Neuronal stem cell (in vitro differentiated cells): ENCODE data around the gene CNOT11.

Source experiments
- DNase-seq: peaks from one replicate; pipeline ENCODE4 v3.0.0-alpha.2; 2013; ENCODE audit warnings: low spot score
- H2AFZ ChIP-seq: one replicate; pipeline ENCODE4 v1.6.1; 2013; ENCODE audit warnings: mild to moderate bottlenecking, low read length, inconsistent platforms
- H2AK5ac ChIP-seq: 2 replicates; pipeline ENCODE4 v1.6.1; 2013; ENCODE audit warnings: low read depth, mild to moderate bottlenecking, inconsistent platforms, low read length, moderate library complexity, mixed read lengths
- H2BK120ac ChIP-seq: 2 replicates; pipeline ENCODE4 v1.6.1; 2013; ENCODE audit warnings: low read depth, mild to moderate bottlenecking, inconsistent platforms, low read length, moderate library complexity, mixed read lengths
- H2BK12ac ChIP-seq: one replicate; pipeline ENCODE4 v1.6.1; 2013; ENCODE audit warnings: low read length, inconsistent platforms
- H2BK15ac ChIP-seq: 2 replicates; pipeline ENCODE4 v1.6.1; 2013; ENCODE audit warnings: mild to moderate bottlenecking, low read length, inconsistent platforms, mixed read lengths
- H2BK5ac ChIP-seq: one replicate; pipeline ENCODE4 v1.6.1; 2013; ENCODE audit warnings: inconsistent platforms, mild to moderate bottlenecking, low read length, moderate library complexity
- H3K14ac ChIP-seq: one replicate; pipeline ENCODE4 v1.6.1; 2013; ENCODE audit warnings: low read length, inconsistent platforms
- H3K18ac ChIP-seq: 2 replicates; pipeline ENCODE4 v1.6.1; 2013; ENCODE audit warnings: low read length, inconsistent platforms
- H3K23ac ChIP-seq: 2 replicates; pipeline ENCODE4 v1.6.1; 2013; ENCODE audit warnings: low read depth, mild to moderate bottlenecking, mixed read lengths, low read length, inconsistent platforms; ENCODE audit not compliant: poor library complexity
- H3K27ac ChIP-seq: replicated peaks from 3 replicates; pipeline ENCODE4 v1.5.1; 2013; ENCODE audit warnings: low read length, inconsistent platforms
- H3K27me3 ChIP-seq, 3 experiments: 2 replicates each; pipeline ENCODE4 v1.6.1; 2013; ENCODE audit warnings: low read length in 3 of 3, mild to moderate bottlenecking in 2 of 3, inconsistent platforms in 1 of 3, low read depth in 1 of 3, mixed read lengths in 1 of 3, moderate library complexity in 1 of 3; ENCODE audit not compliant: control insufficient read depth in 3 of 3, insufficient read depth in 3 of 3
- H3K36me3 ChIP-seq, 2 donors: replicated peaks in 1 of 2; 2 replicates each; pipeline ENCODE4 v1.6.1; 2013; ENCODE audit warnings: low read length in 2 of 2; ENCODE audit not compliant: control insufficient read depth in 2 of 2, insufficient read depth in 2 of 2
- H3K4ac ChIP-seq: 2 replicates; pipeline ENCODE4 v1.6.1; 2013; ENCODE audit warnings: inconsistent platforms, mild to moderate bottlenecking, low read length, moderate library complexity
- H3K4me1 ChIP-seq, 2 donors: 1 replicate in 1 of 2; 2 replicates in 1 of 2; pipeline ENCODE4 v1.6.1; 2013; ENCODE audit warnings: low read length in 2 of 2, low read depth in 1 of 2; ENCODE audit not compliant: control insufficient read depth in 2 of 2, insufficient read depth in 1 of 2
- H3K4me2 ChIP-seq: one replicate; pipeline ENCODE4 v1.6.1; 2013; ENCODE audit warnings: mild to moderate bottlenecking, low read length, inconsistent platforms; ENCODE audit not compliant: insufficient read depth, poor library complexity, severe bottlenecking
- H3K4me3 ChIP-seq, 2 donors: 2 replicates each; pipeline ENCODE4 v1.5.1; 2013; ENCODE audit warnings: low read length in 2 of 2, mild to moderate bottlenecking in 2 of 2, inconsistent platforms in 1 of 2, moderate library complexity in 1 of 2
- H3K79me1 ChIP-seq: one replicate; pipeline ENCODE4 v1.6.1; 2013; ENCODE audit warnings: low read depth, mild to moderate bottlenecking, inconsistent platforms, low read length, moderate library complexity
- H3K9ac ChIP-seq: one replicate; pipeline ENCODE4 v1.6.1; 2013; ENCODE audit warnings: mild to moderate bottlenecking, low read depth, low read length, inconsistent platforms; ENCODE audit not compliant: poor library complexity
- H3K9me3 ChIP-seq, 2 donors: replicated peaks in 1 of 2; 2 replicates each; pipeline versions ENCODE3 to v1.6.1; 2013; ENCODE audit warnings: low read length in 2 of 2, mild to moderate bottlenecking in 2 of 2, inconsistent platforms in 1 of 2, low read depth in 1 of 2, mixed read lengths in 1 of 2, moderate library complexity in 1 of 2; ENCODE audit not compliant: control insufficient read depth in 2 of 2, insufficient read depth in 1 of 2
- H4K8ac ChIP-seq: one replicate; pipeline ENCODE4 v1.6.1; 2013; ENCODE audit warnings: low read depth, mild to moderate bottlenecking, inconsistent platforms, low read length, moderate library complexity
- H4K91ac ChIP-seq: one replicate; pipeline ENCODE4 v1.6.1; 2013; ENCODE audit warnings: low read length, low read depth, mild to moderate bottlenecking, inconsistent platforms; ENCODE audit not compliant: poor library complexity
- WGBS, 2 donors: extraction: QIAGEN DNeasy Blood & Tissue Kit; methylation state at CpG; one replicate each; pipeline ENCODE4 v1.1.7; 2013; ENCODE audit warnings: missing lambda C conversion rate in 2 of 2, mixed read lengths in 1 of 2; ENCODE audit not compliant: insufficient read length in 2 of 2, insufficient replicate concordance in 1 of 2; ENCODE audit errors: extremely low coverage in 2 of 2; 5-methylcytosine and 5-hydroxymethylcytosine counted together

The CNOT11 gene

DNA sequence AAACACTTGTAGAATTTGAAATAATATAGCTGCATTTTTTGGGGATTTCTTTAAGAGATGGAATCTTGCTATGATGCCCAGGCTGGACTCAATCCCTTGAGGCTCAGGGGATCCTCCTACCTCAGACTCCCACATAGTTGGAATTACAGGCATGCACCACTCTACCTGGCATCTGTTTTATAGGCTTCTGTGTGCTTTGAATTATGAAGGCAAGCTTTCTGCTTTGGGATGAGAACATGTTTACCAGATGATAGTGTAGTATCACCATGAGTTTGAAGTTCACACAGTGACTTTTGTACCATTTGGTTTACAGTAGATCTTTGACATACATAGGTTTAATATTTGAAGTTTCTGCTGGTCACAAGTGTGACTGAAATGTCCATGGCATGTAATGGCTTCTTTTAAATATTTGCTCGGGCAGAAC, 10.7 kb downstream of the CNOT11 start:
- H2BK15ac ChIP-seq, result no peak overlapping the region
- H2BK5ac ChIP-seq, result no peak overlapping the region

DNA sequence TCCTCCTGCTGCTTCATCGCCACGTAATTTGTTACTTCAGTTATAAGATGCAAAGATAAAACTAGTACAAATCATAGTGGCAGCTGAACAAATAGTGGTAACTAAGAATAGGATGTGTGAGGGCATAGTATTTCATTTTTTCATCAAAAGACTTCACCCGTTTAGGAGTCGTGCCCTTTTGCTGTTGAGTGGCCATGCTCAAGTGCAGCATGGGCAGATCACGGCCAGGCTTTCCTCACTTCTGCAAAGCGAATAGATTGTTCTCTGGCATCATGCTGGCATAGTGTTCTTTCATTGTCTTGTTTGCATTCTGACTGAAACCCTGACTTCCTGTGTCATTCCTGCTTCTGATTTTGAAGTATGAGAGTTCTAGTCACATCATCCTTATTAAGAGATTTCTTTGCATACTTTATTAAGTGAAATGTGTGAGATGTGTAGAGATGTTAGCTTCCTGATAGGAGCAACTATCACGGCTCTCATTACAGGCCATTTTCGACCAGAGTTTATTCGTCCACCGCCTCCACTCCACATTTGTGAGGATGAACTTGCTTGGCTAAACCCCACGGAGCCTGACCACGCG, 11.8 kb downstream of the CNOT11 start:
- Histone ChIP-seq H3K4ac (no peak overlapping the region), H3K18ac (no peak overlapping the region), H3K36me3 (peaks cover 18 to 94% of the 10 kb centered on the region in 2 donors), H3K23ac (no peak overlapping the region), H2BK5ac (no peak overlapping the region), H2AFZ (no peak overlapping the region), H3K79me1 (no peaks in the 10 kb centered on the region), H3K9ac (no peak overlapping the region), H2BK12ac (no peak overlapping the region), H3K4me1 (no peaks in the 10 kb centered on the region), H3K27me3 (no peaks in the 10 kb centered on the region), H4K91ac (no peak overlapping the region), H3K4me2 (no peak overlapping the region), H3K27ac (no peak overlapping the region), H3K14ac (no peak overlapping the region), H3K9me3 (peaks cover 0 to 2% of the 10 kb centered on the region in 2 donors), H4K8ac (no peak overlapping the region), H2BK15ac (no peak overlapping the region), H2AK5ac (no peak overlapping the region), H2BK120ac (no peak overlapping the region), H3K4me3 (no peak overlapping the region)
- DNase-seq, result no peak
- no CpG with 5 or more reads among the region's 13 CpGs for whole genome bisulfite sequencing, 2 donors

More for the DNA sequence above, 10.7 kb downstream of the CNOT11 start:
- H2BK120ac ChIP-seq, result no peak overlapping the region
- H3K4me1 ChIP-seq, result no peaks in the 10 kb centered on the region
- H2AK5ac ChIP-seq, result no peak overlapping the region
- peaks cover 4% of the 10 kb centered on the region for H3K79me1 ChIP-seq
- no peak overlapping the region for H3K27ac ChIP-seq
- peaks cover 2 to 8% of the 10 kb centered on the region in 2 donors for H3K9me3 ChIP-seq
- H4K91ac ChIP-seq, result no peak overlapping the region
- H3K4me2 ChIP-seq, result no peak overlapping the region
- no peaks in the 10 kb centered on the region for H3K27me3 ChIP-seq
- no peak overlapping the region for H3K9ac ChIP-seq
- no peak overlapping the region for H3K4me3 ChIP-seq
- no peak for DNase-seq
- H2AFZ ChIP-seq, result no peak overlapping the region
- H3K18ac ChIP-seq, result no peak overlapping the region
- no peak overlapping the region for H2BK12ac ChIP-seq
- H3K36me3 ChIP-seq, result peaks cover 16 to 94% of the 10 kb centered on the region in 2 donors
- no peak overlapping the region for H3K14ac ChIP-seq
- H3K4ac ChIP-seq, result no peak overlapping the region
- no peak overlapping the region for H3K23ac ChIP-seq
- WGBS, 2 donors, result no CpG with 5 or more reads among the region's 1 CpG
- H4K8ac ChIP-seq, result no peak overlapping the region

DNA sequence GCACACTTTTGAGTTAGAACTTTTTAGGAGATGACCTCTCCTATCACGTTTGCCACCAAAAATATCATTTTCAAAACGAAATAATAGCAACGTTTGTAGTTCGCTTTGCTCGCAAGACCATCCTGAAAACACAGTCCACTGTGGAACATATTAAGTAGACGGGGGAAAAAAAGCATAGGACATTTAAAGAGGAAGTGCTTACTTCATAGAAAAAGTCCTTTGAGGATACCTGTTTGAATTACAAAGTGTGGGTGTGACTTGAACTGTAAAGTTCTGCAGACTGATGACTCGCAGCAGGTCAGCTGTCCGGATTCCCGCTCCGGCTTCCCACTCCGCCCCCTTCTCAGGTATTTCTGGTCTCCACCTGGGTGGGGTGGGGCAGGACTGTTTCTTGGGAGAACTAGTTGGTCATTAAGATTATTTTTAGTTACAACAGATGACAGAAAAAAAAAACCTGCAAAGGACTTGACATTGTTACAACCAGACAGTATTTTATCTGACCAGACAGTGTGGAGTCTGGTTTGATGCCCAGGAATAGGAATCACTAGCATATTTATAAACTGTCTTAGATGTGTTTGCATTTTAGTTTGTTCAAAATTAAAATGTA, 13.3 kb downstream of the CNOT11 start:
- no peak overlapping the region for H3K4ac ChIP-seq
- H3K79me1 ChIP-seq, result no peaks in the 10 kb centered on the region
- WGBS, 2 donors, result no CpG with 5 or more reads among the region's 11 CpGs
- no peak overlapping the region for H2BK12ac ChIP-seq
- no peak overlapping the region for H2AFZ ChIP-seq
- H3K23ac ChIP-seq, result no peak overlapping the region
- no peak overlapping the region for H3K4me3 ChIP-seq
- H3K4me2 ChIP-seq, result no peak overlapping the region
- no peak overlapping the region for H2BK5ac ChIP-seq
- H2AK5ac ChIP-seq, result no peak overlapping the region
- peaks cover 21 to 96% of the 10 kb centered on the region in 2 donors for H3K36me3 ChIP-seq
- H3K4me1 ChIP-seq, result no peaks in the 10 kb centered on the region
- no peak overlapping the region for H2BK15ac ChIP-seq
- no peak overlapping the region for H3K18ac ChIP-seq
- H3K14ac ChIP-seq, result no peak overlapping the region
- H3K27me3 ChIP-seq, result no peaks in the 10 kb centered on the region
- DNase-seq, result no peak
- H3K9me3 ChIP-seq, result peaks cover 0 to 2% of the 10 kb centered on the region in 2 donors
- no peak overlapping the region for H3K27ac ChIP-seq
- H4K91ac ChIP-seq, result no peak overlapping the region
- no peak overlapping the region for H3K9ac ChIP-seq
- H2BK120ac ChIP-seq, result no peak overlapping the region
- no peak overlapping the region for H4K8ac ChIP-seq

DNA sequence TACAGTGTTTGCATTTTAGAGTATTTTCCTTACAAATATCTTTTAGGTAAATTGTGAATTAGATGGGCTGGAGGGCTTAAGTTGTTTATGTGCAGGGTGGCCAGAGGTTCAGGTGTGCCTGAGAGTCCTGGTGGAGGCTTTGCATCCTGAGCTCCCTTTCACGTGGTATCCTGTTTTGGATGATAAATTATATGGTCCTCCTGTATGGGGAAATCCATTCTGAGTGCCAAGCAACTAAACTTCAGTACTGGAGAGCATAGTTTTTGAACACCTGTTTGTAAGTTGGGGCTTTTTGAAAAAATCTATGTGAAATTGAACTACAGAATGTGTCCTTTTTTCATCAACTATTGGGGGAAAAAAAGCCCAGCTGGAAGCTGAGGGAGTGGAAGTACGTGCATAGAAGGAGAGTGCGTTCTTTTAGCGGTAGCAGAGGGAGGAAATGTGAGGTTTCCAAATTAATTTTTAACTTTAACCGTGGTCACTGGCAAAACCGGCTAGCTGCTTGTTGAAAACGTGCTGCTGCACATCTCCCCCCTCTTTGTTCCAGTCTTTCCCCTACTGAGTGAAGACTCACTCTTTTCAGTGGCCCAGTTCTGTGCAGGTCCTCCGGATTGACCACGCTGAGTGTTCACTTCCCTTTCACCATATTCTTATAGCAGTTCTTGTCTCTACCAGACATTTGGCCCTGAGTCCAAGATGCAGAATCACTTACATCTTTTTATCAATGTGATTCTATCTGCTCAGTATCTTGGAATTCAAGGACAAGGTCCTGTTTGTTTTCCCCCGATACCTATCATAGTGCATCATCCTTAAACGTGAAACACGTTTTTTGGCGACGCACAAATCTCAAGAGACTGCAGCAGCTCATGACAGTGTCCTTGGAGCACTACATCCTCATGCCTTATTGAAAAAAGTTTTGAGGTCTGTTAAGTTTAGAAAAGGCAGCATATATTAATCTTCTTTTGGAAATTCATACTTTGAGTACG, 15.3 kb downstream of the CNOT11 start:
- Histone ChIP-seq H3K18ac (no peak overlapping the region), H2BK12ac (no peak overlapping the region), H3K9ac (no peak overlapping the region), H2AK5ac (no peak overlapping the region), H2AFZ (no peak overlapping the region), H3K14ac (no peak overlapping the region), H3K4me1 (no peaks in the 10 kb centered on the region), H3K79me1 (no peaks in the 10 kb centered on the region), H4K91ac (no peak overlapping the region), H2BK5ac (no peak overlapping the region), H3K23ac (no peak overlapping the region), H3K4ac (no peak overlapping the region), H3K36me3 (peaks cover 23 to 99% of the 10 kb centered on the region in 2 donors), H3K4me3 (no peak overlapping the region), H4K8ac (no peak overlapping the region), H3K27me3 (no peaks in the 10 kb centered on the region), H3K27ac (no peak overlapping the region), H2BK120ac (no peak overlapping the region), H2BK15ac (no peak overlapping the region), H3K4me2 (no peak overlapping the region), H3K9me3 (no peaks in the 10 kb centered on the region)
- DNase-seq, result no peak
- WGBS, 2 donors, result no CpG with 5 or more reads among the region's 15 CpGs
